HepG2 (cell line): ENCODE data around the gene FAM162A. TPM values are rescaled to one million over a fixed set of nuclear protein-coding genes. Genes with fewer than 3 reads are reported as not detected.
A peak's percentile ranks its signal among the peaks of the same experiment; 100 is the strongest.

Experiments
- ATAC-seq: fragments of 200-7000 bp; cut with Tn5 transposase; 3 replicates; pipeline ENCODE4 v1.9.1; 2020; ENCODE audit warnings: mild to moderate bottlenecking, moderate library complexity
- BruUV-seq: library from RNA; stranded (reverse); fragments of 400-500 nt; replicated peaks from 2 replicates; lab custom pipeline; 2021; lab: Mats Ljungman, UMichigan
- CTCF ChIA-PET: fragments of 300-600 bp; formaldehyde crosslinking; extraction: SDS; loops from one replicate; lab custom pipeline; 2021; ENCODE audit warnings: low total read pairs, inconsistent platforms, low intra/inter-chr PET ratio; lab: Yijun Ruan, JAX
- POLR2A ChIA-PET: fragments of 350-600 bp; sonication (Branson Sonifier 250); formaldehyde crosslinking; loops from one replicate; lab custom pipeline; 2020; ENCODE audit warnings: antibody characterized with exemption, inconsistent platforms; lab: Yijun Ruan, JAX
- DNase-seq: peaks from one replicate; pipeline ENCODE4 v3.0.0-alpha.2; 2015; ENCODE audit warnings: low spot score
- FAIRE-seq: peaks from 3 replicates; lab custom pipeline; 2011; peaks lifted over from hg19 to GRCh38; lab: Jason Lieb, UNC
- H2AFZ ChIP-seq: one replicate; pipeline ENCODE4 v1.6.1; 2011; ENCODE audit warnings: low read length, inconsistent platforms
- H3K27ac ChIP-seq: fragments of 300-600 bp; 3 replicates; pipeline ENCODE4 v1.8.0; 2011; ENCODE audit warnings: mixed run types, mild to moderate bottlenecking, mixed read lengths, low read length, inconsistent platforms; ENCODE audit not compliant: insufficient read depth; ENCODE audit errors: extremely low read length
- H3K27me3 ChIP-seq, 2 experiments: fragments of 200-600 bp in 1 of 2; 2 replicates in 1 of 2; 3 replicates in 1 of 2; pipeline versions ENCODE4 v1.6.0 to v1.8.0; 2011; ENCODE audit warnings: low read length in 2 of 2, mild to moderate bottlenecking in 2 of 2, moderate library complexity in 2 of 2, inconsistent platforms in 1 of 2; ENCODE audit not compliant: insufficient read depth in 2 of 2, control insufficient read depth in 1 of 2
- H3K36me3 ChIP-seq, 2 experiments: fragments of 200-600 bp in 1 of 2; replicated peaks in 1 of 2; 2 replicates in 1 of 2; 3 replicates in 1 of 2; pipeline versions ENCODE4 v1.5.1 to v1.8.0; 2011; ENCODE audit warnings: low read length in 2 of 2, inconsistent platforms in 1 of 2; ENCODE audit not compliant: insufficient read depth in 2 of 2, control insufficient read depth in 1 of 2
- H3K4me1 ChIP-seq: 2 replicates; pipeline ENCODE4 v1.5.1; 2012; ENCODE audit warnings: low read length, inconsistent platforms; ENCODE audit not compliant: insufficient read depth
- H3K4me2 ChIP-seq: 2 replicates; pipeline ENCODE4 v1.6.0; 2011; ENCODE audit warnings: low read depth, low read length, inconsistent platforms
- H3K4me3 ChIP-seq, 3 experiments: fragments of 200-600 bp in 1 of 3; sonication (generic), shearing (Covaris generic) in 1 of 3; replicated peaks in 1 of 3; 2 replicates each; pipeline ENCODE4 v1.5.1; 2011 to 2016; ENCODE audit warnings: low read length in 3 of 3, inconsistent platforms in 2 of 3, low read depth in 2 of 3, mild to moderate bottlenecking in 2 of 3, control low read depth in 1 of 3, mixed read lengths in 1 of 3; ENCODE audit not compliant: insufficient read depth in 1 of 3
- H3K79me2 ChIP-seq: one replicate; pipeline ENCODE4 v1.6.1; 2011; ENCODE audit warnings: low read length, inconsistent platforms; ENCODE audit not compliant: insufficient read depth
- H3K9ac ChIP-seq: 2 replicates; pipeline ENCODE4 v1.6.0; 2011; ENCODE audit warnings: mild to moderate bottlenecking, low read depth, low read length, inconsistent platforms; ENCODE audit not compliant: insufficient read depth
- H3K9me3 ChIP-seq: 2 replicates; pipeline ENCODE4 v1.5.1; 2012; ENCODE audit warnings: mild to moderate bottlenecking, low read length
- H4K20me1 ChIP-seq: 2 replicates; pipeline ENCODE4 v1.6.0; 2011; ENCODE audit warnings: inconsistent platforms, mild to moderate bottlenecking, low read length, moderate library complexity; ENCODE audit not compliant: insufficient read depth
- EP300 ChIP-seq, 3 experiments: sonication (generic) in 1 of 3; formaldehyde crosslinking in 1 of 3; IDR thresholded peaks; 2 replicates each; pipeline versions ENCODE4 v1.5.1 to v1.6.1; 2011 to 2020; ENCODE audit warnings: low read depth in 2 of 3, low read length in 2 of 3, borderline replicate concordance in 1 of 3, improper control_type of control experiment in 1 of 3, mild to moderate bottlenecking in 1 of 3, missing genetic modification reagents in 1 of 3, moderate library complexity in 1 of 3
- ERF ChIP-seq: IDR thresholded peaks from 2 replicates; pipeline ENCODE4 v1.6.1; 2018; ENCODE audit warnings: missing biosample characterization, missing genetic modification reagents
- MAF1 ChIP-seq: sonication (generic); formaldehyde crosslinking; IDR thresholded peaks from 2 replicates; pipeline ENCODE4 v1.5.0; 2020; ENCODE audit warnings: missing genetic modification reagents, borderline replicate concordance
- MEIS2 ChIP-seq: sonication (generic); formaldehyde crosslinking; IDR thresholded peaks from 2 replicates; pipeline ENCODE4 v1.9.0; 2021; ENCODE audit warnings: mild to moderate bottlenecking, missing genetic modification reagents
- MXI1 ChIP-seq: IDR thresholded peaks from 3 replicates; pipeline ENCODE4 v1.6.1; 2012; ENCODE audit warnings: low read depth, low read length, inconsistent platforms, borderline replicate concordance
- NFE2L2 ChIP-seq: fragments of 150-350 bp; IDR thresholded peaks from 2 replicates; pipeline ENCODE4 v1.6.1; 2014; ENCODE audit warnings: low read length
- RCOR2 ChIP-seq: IDR thresholded peaks from 2 replicates; pipeline ENCODE4 v1.6.1; 2016; ENCODE audit warnings: missing biosample characterization, missing genetic modification reagents
- SP4 ChIP-seq: sonication (generic); formaldehyde crosslinking; IDR thresholded peaks from 2 replicates; pipeline ENCODE4 v1.8.1; 2023; ENCODE audit warnings: mild to moderate bottlenecking, missing genetic modification reagents
- TBX2 ChIP-seq: sonication (generic); formaldehyde crosslinking; IDR thresholded peaks from 2 replicates; pipeline ENCODE4 v1.5.0; 2020; ENCODE audit warnings: missing genetic modification reagents, mild to moderate bottlenecking, borderline replicate concordance
- ZHX1 ChIP-seq: sonication (generic); formaldehyde crosslinking; IDR thresholded peaks from 2 replicates; pipeline ENCODE4 v1.8.1; 2022; ENCODE audit warnings: low read depth, mild to moderate bottlenecking, missing genetic modification reagents
- WGBS: methylation state at CpG from one replicate; pipeline ENCODE4 v1.1.6; 2017; ENCODE audit warnings: low lambda C conversion rate; 5-methylcytosine and 5-hydroxymethylcytosine counted together
- in situ Hi-C: cut with HindIII; loops from 2 replicates; pipeline ENCODE4 v1.10.0; 2017; ENCODE audit warnings: low pct_unique_long_range_greater_than_20kb; ENCODE audit not compliant: extremely low pct_ligation_motif_present
- intact Hi-C: fragments of 100-400 bp; cut with micrococcal nuclease; formaldehyde crosslinking; loops from one replicate; pipeline ENCODE4 v1.10.0; 2022; ENCODE audit not compliant: unreplicated experiment
- polyA plus RNA-seq, 8 experiments: library from polyadenylated mRNA; depleted of rRNA in 3 of 8; stranded (reverse) in 7 of 8; unstranded in 1 of 8; fragments of >200 nt; fragmentation: Illumina TruSeq in 4 of 8; extraction: Trizol in 4 of 8; gene quantifications; 2 replicates each; pipeline versions ENCODE4 v1.2.1 to v1.2.3, GENCODE V29; 2011 to 2016; ENCODE audit warnings: low read depth in 4 of 8, missing spikeins in 1 of 8, mixed read lengths in 1 of 8; ENCODE audit not compliant: insufficient read depth in 1 of 8
- total RNA-seq, 5 experiments: library from RNA; depleted of rRNA; stranded (reverse); fragments of >200 nt; fragmentation: Illumina TruSeq; extraction: Trizol; gene quantifications; 2 replicates each; pipeline ENCODE4 v1.2.3, GENCODE V29; 2016; ENCODE audit warnings: low read depth in 1 of 5
- TF ChIP-seq, protein P1 (sequence below): sonication (generic); formaldehyde crosslinking; IDR thresholded peaks from 2 replicates; pipeline ENCODE4 v1.4.0; 2020; ENCODE audit warnings: low read depth, missing genetic modification reagents
- TF ChIP-seq, protein P2 (sequence below): sonication (generic); formaldehyde crosslinking; IDR thresholded peaks from 2 replicates; pipeline ENCODE4 v1.4.0; 2020; ENCODE audit warnings: missing genetic modification reagents, mild to moderate bottlenecking, borderline replicate concordance
- TF ChIP-seq, protein P3 (sequence below): sonication (generic); formaldehyde crosslinking; IDR thresholded peaks from 2 replicates; pipeline ENCODE4 v1.5.1; 2020; ENCODE audit warnings: missing genetic modification reagents, mild to moderate bottlenecking, borderline replicate concordance

The FAM162A gene
- total and polyA plus RNA-seq, 2 of the 13 experiments (the other 11 are each of a cell fraction or from before 2014, with no cell fraction given) = 115 to 155 TPM

GRCh38 chr3:122366379-122366749, 17.6 kb upstream of the FAM162A start:
- Histone ChIP-seq H3K79me2 (peaks cover 5% of the 10 kb centered on the region), H3K4me1 (peaks cover 76% of the 10 kb centered on the region), H3K36me3 (peaks cover 12 to 49% of the 10 kb centered on the region in 2 experiments), H4K20me1 (no peaks in the 10 kb centered on the region), H3K4me3 (peak overlapping the region in 1 of 3 experiments; percentile 39; a peak in 2 of 6 replicates), H2AFZ (no peak overlapping the region), H3K9me3 (no peaks in the 10 kb centered on the region), H3K9ac (peak overlapping the region; percentile 28; the same call in 1 of the 2 replicates), H3K27me3 (no peaks in the 10 kb centered on the region), H3K27ac (peak overlapping the region; percentile 96), H3K4me2 (peak overlapping the region; percentile 64)
- FAIRE-seq (no peak), DNase-seq (peak; percentile 67), ATAC-seq (peak; percentile 34)
- intact Hi-C loops = no loop called here
- BruUV-seq = no TSS peak
- ChIA-PET POLR2A (interaction anchor here (0.8 to 7.8 kb wide), 4 partner anchors 11 to 50 kb away, joined by 3 to 103 read pairs (median 10); partner anchors contain the start of genes FAM162A, MIX23 and WDR5B), CTCF (no interaction called here)
- in situ Hi-C loops = no loop called here
- 44% methylated on average over 5 of the region's 5 CpGs for whole genome bisulfite sequencing
- TF ChIP-seq MEIS2 (CRISPR knock-in tag) (no peak), ZHX1 (CRISPR knock-in tag) (no peak), ERF (CRISPR knock-in tag) (no peak), MXI1 (no peak), MAF1 (CRISPR knock-in tag) (no peak), NFE2L2 (peak; percentile 75), TBX2 (CRISPR knock-in tag) (no peak), EP300 (IDR thresholded peaks at IDR 0.05; ENCODE audit: low read depth in 2 of 2, low read length in 2 of 2) (peak in 1 of 2 experiments; percentile 44; a peak in 1 of 4 replicates), EP300 (CRISPR knock-in tag; IDR thresholded peaks at IDR 0.05; ENCODE audit: borderline replicate concordance) (peak; percentile 61; the same call in 1 of the 2 replicates), RCOR2 (no peak), SP4 (CRISPR knock-in tag) (no peak)
- TF ChIP-seq, protein P1, sequence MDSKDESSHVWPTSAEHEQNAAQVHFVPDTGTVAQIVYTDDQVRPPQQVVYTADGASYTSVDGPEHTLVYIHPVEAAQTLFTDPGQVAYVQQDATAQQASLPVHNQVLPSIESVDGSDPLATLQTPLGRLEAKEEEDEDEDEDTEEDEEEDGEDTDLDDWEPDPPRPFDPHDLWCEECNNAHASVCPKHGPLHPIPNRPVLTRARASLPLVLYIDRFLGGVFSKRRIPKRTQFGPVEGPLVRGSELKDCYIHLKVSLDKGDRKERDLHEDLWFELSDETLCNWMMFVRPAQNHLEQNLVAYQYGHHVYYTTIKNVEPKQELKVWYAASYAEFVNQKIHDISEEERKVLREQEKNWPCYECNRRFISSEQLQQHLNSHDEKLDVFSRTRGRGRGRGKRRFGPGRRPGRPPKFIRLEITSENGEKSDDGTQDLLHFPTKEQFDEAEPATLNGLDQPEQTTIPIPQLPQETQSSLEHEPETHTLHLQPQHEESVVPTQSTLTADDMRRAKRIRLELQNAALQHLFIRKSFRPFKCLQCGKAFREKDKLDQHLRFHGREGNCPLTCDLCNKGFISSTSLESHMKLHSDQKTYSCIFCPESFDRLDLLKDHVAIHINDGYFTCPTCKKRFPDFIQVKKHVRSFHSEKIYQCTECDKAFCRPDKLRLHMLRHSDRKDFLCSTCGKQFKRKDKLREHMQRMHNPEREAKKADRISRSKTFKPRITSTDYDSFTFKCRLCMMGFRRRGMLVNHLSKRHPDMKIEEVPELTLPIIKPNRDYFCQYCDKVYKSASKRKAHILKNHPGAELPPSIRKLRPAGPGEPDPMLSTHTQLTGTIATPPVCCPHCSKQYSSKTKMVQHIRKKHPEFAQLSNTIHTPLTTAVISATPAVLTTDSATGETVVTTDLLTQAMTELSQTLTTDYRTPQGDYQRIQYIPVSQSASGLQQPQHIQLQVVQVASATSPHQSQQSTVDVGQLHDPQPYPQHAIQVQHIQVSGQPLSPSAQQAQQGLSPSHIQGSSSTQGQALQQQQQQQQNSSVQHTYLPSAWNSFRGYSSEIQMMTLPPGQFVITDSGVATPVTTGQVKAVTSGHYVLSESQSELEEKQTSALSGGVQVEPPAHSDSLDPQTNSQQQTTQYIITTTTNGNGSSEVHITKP (CRISPR knock-in tag) = no peak
- TF ChIP-seq, protein P2, sequence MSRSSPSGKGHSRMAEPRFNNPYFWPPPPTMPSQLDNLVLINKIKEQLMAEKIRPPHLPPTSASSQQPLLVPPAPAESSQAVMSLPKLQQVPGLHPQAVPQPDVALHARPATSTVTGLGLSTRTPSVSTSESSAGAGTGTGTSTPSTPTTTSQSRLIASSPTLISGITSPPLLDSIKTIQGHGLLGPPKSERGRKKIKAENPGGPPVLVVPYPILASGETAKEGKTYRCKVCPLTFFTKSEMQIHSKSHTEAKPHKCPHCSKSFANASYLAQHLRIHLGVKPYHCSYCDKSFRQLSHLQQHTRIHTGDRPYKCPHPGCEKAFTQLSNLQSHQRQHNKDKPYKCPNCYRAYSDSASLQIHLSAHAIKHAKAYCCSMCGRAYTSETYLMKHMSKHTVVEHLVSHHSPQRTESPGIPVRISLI (CRISPR knock-in tag) = no peak
- TF ChIP-seq, protein P3, sequence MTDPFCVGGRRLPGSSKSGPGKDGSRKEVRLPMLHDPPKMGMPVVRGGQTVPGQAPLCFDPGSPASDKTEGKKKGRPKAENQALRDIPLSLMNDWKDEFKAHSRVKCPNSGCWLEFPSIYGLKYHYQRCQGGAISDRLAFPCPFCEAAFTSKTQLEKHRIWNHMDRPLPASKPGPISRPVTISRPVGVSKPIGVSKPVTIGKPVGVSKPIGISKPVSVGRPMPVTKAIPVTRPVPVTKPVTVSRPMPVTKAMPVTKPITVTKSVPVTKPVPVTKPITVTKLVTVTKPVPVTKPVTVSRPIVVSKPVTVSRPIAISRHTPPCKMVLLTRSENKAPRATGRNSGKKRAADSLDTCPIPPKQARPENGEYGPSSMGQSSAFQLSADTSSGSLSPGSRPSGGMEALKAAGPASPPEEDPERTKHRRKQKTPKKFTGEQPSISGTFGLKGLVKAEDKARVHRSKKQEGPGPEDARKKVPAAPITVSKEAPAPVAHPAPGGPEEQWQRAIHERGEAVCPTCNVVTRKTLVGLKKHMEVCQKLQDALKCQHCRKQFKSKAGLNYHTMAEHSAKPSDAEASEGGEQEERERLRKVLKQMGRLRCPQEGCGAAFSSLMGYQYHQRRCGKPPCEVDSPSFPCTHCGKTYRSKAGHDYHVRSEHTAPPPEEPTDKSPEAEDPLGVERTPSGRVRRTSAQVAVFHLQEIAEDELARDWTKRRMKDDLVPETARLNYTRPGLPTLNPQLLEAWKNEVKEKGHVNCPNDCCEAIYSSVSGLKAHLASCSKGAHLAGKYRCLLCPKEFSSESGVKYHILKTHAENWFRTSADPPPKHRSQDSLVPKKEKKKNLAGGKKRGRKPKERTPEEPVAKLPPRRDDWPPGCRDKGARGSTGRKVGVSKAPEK (CRISPR knock-in tag) = no peak
